Measurements from ENCODE around the gene EDA.

- TF ChIP-seq CTCF (IDR thresholded peaks at IDR 0.05 in 4 of 5, conservative IDR thresholded peaks at IDR 0.05 in 1 of 5) (no peak), POLR2A (IDR thresholded peaks at IDR 0.05) (no peak)
These were observed 260.3 kb downstream of the EDA start for GRCh38 chrX:69876221-69876620.

All from gastrocnemius medialis (tissue), 4 donors.